ENCODE measurements around the gene SLC25A4. TPM values are rescaled to one million over a fixed set of nuclear protein-coding genes. Genes with fewer than 3 reads are reported as not detected.
"Not testable (repeated sequence)": the region's sequence is repeated elsewhere in the genome, so short reads cannot be mapped to it uniquely, and the experiment has no call there.

The SLC25A4 gene
- total RNA-seq, 1 experiment from 2014 or later, result 18.6 TPM

- H3K27ac ChIP-seq (ENCODE audit: low read length), result no peak overlapping the region
- in situ Hi-C loops (cut with HindIII; ENCODE audit: low pct_unique_long_range_greater_than_20kb, low sequenced_read_pairs), result no loop called here
- POLR2A ChIA-PET, result no interaction called here
Observed at GRCh38 chr4:185117300-185117934, 25.6 kb upstream of the SLC25A4 start.

GRCh38 chr4:185118876-185119275, 24.2 kb upstream of the SLC25A4 start:
- no peak for ATAC-seq
- no peak for TF ChIP-seq SIN3A (IDR thresholded peaks at IDR 0.05; ENCODE audit: borderline replicate concordance, insufficient read depth, low read depth, low read length)
- no TSS peak for BruUV-seq (replicated peaks)
- no peaks in the 10 kb centered on the region for H3K36me3 ChIP-seq (ENCODE audit: control insufficient read depth, insufficient read depth, low read length)
- H3K4me3 ChIP-seq (ENCODE audit: low read depth in 2 of 2, low read length in 2 of 2), result no peak overlapping the region
- H3K9me3 ChIP-seq (ENCODE audit: control insufficient read depth, insufficient read depth, low read depth, low read length), result no peaks in the 10 kb centered on the region
- POLR2A ChIA-PET, result no interaction called here
- H3K4me1 ChIP-seq (ENCODE audit: control insufficient read depth, insufficient read depth, low read length), result no peaks in the 10 kb centered on the region
- H3K27ac ChIP-seq (ENCODE audit: low read length), result no peak overlapping the region
- intact Hi-C loops (cut with micrococcal nuclease; ENCODE audit: unreplicated experiment) (no loop called here), in situ Hi-C loops (cut with HindIII; ENCODE audit: low pct_unique_long_range_greater_than_20kb, low sequenced_read_pairs) (no loop called here)
- no peak for DNase-seq (ENCODE audit: low read depth, low spot score)
- H3K27me3 ChIP-seq (ENCODE audit: control insufficient read depth, insufficient read depth, low read length), result no peaks in the 10 kb centered on the region
- CTCF ChIA-PET, result no interaction called here

More at GRCh38 chr4:185117300-185117934, 25.6 kb upstream of the SLC25A4 start:
- no TSS peak for BruUV-seq (replicated peaks)
- Histone ChIP-seq H3K27me3 (ENCODE audit: control insufficient read depth, insufficient read depth, low read length) (no peaks in the 10 kb centered on the region), H3K4me1 (ENCODE audit: control insufficient read depth, insufficient read depth, low read length) (peaks cover 3% of the 10 kb centered on the region; the same call in 1 of the 2 replicates), H3K4me3 (ENCODE audit: low read depth in 2 of 2, low read length in 2 of 2) (no peak overlapping the region), H3K36me3 (ENCODE audit: control insufficient read depth, insufficient read depth, low read length) (no peaks in the 10 kb centered on the region), H3K9me3 (ENCODE audit: control insufficient read depth, insufficient read depth, low read depth, low read length) (no peaks in the 10 kb centered on the region)
- CTCF ChIA-PET, result no interaction called here
- intact Hi-C loops (cut with micrococcal nuclease; ENCODE audit: unreplicated experiment), result no loop called here
- ATAC-seq, result no peak
- no peak for TF ChIP-seq TCF7L2 (IDR thresholded peaks at IDR 0.05; ENCODE audit: low read depth, low read length)
- DNase-seq (ENCODE audit: low read depth, low spot score), result no peak

- CTCF ChIA-PET, result interaction anchor here (0.6 kb wide), 1 partner anchor 442 kb away, joined by 3 read pairs; no protein-coding TSS in a partner anchor
Observed at GRCh38 chr4:185119467-185119866, 23.6 kb upstream of the SLC25A4 start.

GRCh38 chr4:185119927-185120630, 23.0 kb upstream of the SLC25A4 start:
- Histone ChIP-seq H3K27me3 (ENCODE audit: control insufficient read depth, insufficient read depth, low read length) (no peaks in the 10 kb centered on the region), H3K9me3 (ENCODE audit: control insufficient read depth, insufficient read depth, low read depth, low read length) (no peaks in the 10 kb centered on the region), H3K4me3 (ENCODE audit: low read depth in 2 of 2, low read length in 2 of 2) (no peak overlapping the region), H3K4me1 (ENCODE audit: control insufficient read depth, insufficient read depth, low read length) (no peaks in the 10 kb centered on the region), H3K36me3 (ENCODE audit: control insufficient read depth, insufficient read depth, low read length) (no peaks in the 10 kb centered on the region), H3K27ac (ENCODE audit: low read length) (no peak overlapping the region)
- in situ Hi-C loops (cut with HindIII; ENCODE audit: low pct_unique_long_range_greater_than_20kb, low sequenced_read_pairs), result no loop called here
- ChIA-PET POLR2A (interaction anchor here (0.6 kb wide), 1 partner anchor 1195 kb away, joined by 4 read pairs; no protein-coding TSS in a partner anchor), CTCF (interaction anchor here (0.6 kb wide), 1 partner anchor 442 kb away, joined by 3 read pairs; no protein-coding TSS in a partner anchor)
- intact Hi-C loops (cut with micrococcal nuclease; ENCODE audit: unreplicated experiment), result no loop called here
- ATAC-seq, result no peak
- BruUV-seq (replicated peaks), result no TSS peak
- no peak for DNase-seq (ENCODE audit: low read depth, low spot score)
- TF ChIP-seq REST (IDR thresholded peaks at IDR 0.05; ENCODE audit: insufficient read depth in 1 of 2, low read depth in 2 of 2, low read length in 1 of 2) (no peak), TCF7L2 (IDR thresholded peaks at IDR 0.05; ENCODE audit: low read depth, low read length) (no peak), CTCF (IDR thresholded peaks at IDR 0.05) (no peak), POLR2AphosphoS5 (IDR thresholded peaks at IDR 0.05; ENCODE audit: low read depth, low read length) (no peak), SIN3A (IDR thresholded peaks at IDR 0.05; ENCODE audit: borderline replicate concordance, insufficient read depth, low read depth, low read length) (no peak)

More at GRCh38 chr4:185119467-185119866, 23.6 kb upstream of the SLC25A4 start:
- DNase-seq (ENCODE audit: low read depth, low spot score); H3K4me3 ChIP-seq (ENCODE audit: low read depth in 2 of 2, low read length in 2 of 2); H3K4me1 ChIP-seq (ENCODE audit: control insufficient read depth, insufficient read depth, low read length); H3K27me3 ChIP-seq (ENCODE audit: control insufficient read depth, insufficient read depth, low read length); H3K36me3 ChIP-seq (ENCODE audit: control insufficient read depth, insufficient read depth, low read length); in situ Hi-C loops (cut with HindIII; ENCODE audit: low pct_unique_long_range_greater_than_20kb, low sequenced_read_pairs); BruUV-seq (replicated peaks); POLR2A ChIA-PET; H3K9me3 ChIP-seq (ENCODE audit: control insufficient read depth, insufficient read depth, low read depth, low read length); H3K27ac ChIP-seq (ENCODE audit: low read length); ATAC-seq; intact Hi-C loops (cut with micrococcal nuclease; ENCODE audit: unreplicated experiment): not testable (repeated sequence)
